PC-9 (cell line): ENCODE data around the gene TGDS.

Experiments used
- CTCF ChIP-seq: fragments of 200-600 bp; sonication (generic); conservative IDR thresholded peaks from 2 replicates; pipeline ENCODE4 v1.6.1; 2017; ENCODE audit warnings: mixed run types, antibody characterized with exemption, mild to moderate bottlenecking, moderate library complexity
- EZH2 ChIP-seq: fragments of 200-600 bp; sonication (generic); IDR thresholded peaks from 2 replicates; pipeline ENCODE4 v1.8.0; 2017; ENCODE audit warnings: antibody characterized with exemption, low read depth

DNA sequence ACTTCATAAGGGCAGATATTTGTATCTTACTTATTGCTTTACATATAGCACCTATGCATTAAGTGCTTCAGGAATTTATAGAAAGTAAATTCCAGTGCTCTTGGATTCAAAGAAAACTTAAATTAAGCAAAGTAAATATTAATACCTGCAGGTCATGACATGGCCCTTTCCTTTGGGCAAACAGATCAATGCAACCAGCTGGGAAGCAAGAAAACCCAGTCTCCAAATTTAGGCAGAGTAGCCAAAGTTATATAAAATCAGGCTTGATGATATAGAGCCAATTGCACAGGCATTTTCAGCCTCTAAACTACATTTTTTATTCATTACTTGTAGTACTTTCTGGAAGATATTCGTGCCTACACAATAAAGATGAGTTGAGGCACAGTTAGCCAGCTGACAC is 16.9 kb downstream of the TGDS start:
- no peak for TF ChIP-seq CTCF
- no peak for TF ChIP-seq EZH2
